H7 (cell line): ENCODE results near the gene ANAPC13. TPM values are rescaled to one million over a fixed set of nuclear protein-coding genes. Genes with fewer than 3 reads are reported as not detected.

Experiments
- DNase-seq: peaks from one replicate; pipeline ENCODE4 v3.0.0; 2012
- H3K27me3 ChIP-seq: 2 replicates; pipeline ENCODE4 v1.6.0; 2011; ENCODE audit warnings: mild to moderate bottlenecking, low read length; ENCODE audit not compliant: control insufficient read depth, insufficient read depth
- H3K36me3 ChIP-seq: replicated peaks from 2 replicates; pipeline ENCODE4 v1.5.1; 2011; ENCODE audit warnings: low read length; ENCODE audit not compliant: control insufficient read depth, insufficient read depth
- H3K4me3 ChIP-seq: 2 replicates; pipeline ENCODE4 v1.5.1; 2011; ENCODE audit warnings: low read depth, mild to moderate bottlenecking, control low read depth, low read length, moderate library complexity; ENCODE audit not compliant: insufficient read depth
- total RNA-seq: library from RNA; depleted of rRNA; stranded (reverse); fragments of >200 nt; shearing (Covaris generic); gene quantifications from 2 replicates; pipeline ENCODE4 v1.2.3, GENCODE V29; 2014

The ANAPC13 gene
- total RNA-seq, 1 experiment from 2014 or later: 44.7 TPM

- H3K27me3 ChIP-seq: no peaks in the 10 kb centered on the region
- no peak overlapping the region for H3K4me3 ChIP-seq
- no peak for DNase-seq
- H3K36me3 ChIP-seq: no peaks in the 10 kb centered on the region
These were observed 10.8 kb upstream of the ANAPC13 start for GRCh38 chr3:134496471-134497071.

DNA sequence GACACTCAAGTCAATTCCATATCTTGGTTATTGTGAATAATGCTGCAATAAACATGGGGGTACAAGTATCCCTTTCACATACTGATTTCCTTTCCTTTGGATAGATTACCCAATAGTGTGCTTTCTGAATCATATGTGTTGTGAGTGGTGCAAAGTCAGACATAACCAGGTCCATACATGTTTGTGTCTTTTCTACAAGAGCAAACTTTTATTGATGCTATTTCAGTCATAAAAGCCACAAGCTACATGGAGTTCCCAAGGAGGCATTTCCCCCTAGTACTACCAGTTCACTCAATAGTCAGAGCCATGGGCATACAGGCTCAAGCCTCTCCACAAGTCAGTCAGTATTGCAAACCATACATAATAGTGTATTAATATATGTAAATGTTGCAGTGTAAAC, 10.2 kb upstream of the ANAPC13 start:
- Histone ChIP-seq H3K36me3 (no peaks in the 10 kb centered on the region), H3K27me3 (no peaks in the 10 kb centered on the region), H3K4me3 (no peak overlapping the region)
- no peak for DNase-seq

- no peaks in the 10 kb centered on the region for H3K27me3 ChIP-seq
- no peak overlapping the region for H3K4me3 ChIP-seq
- DNase-seq: no peak
- H3K36me3 ChIP-seq: no peaks in the 10 kb centered on the region
These were observed 8.7 kb upstream of the ANAPC13 start for GRCh38 chr3:134494495-134494894.

- Histone ChIP-seq H3K4me3 (no peak overlapping the region), H3K36me3 (peaks cover 1% of the 10 kb centered on the region)
- no peak for DNase-seq
These were observed 1.6 kb upstream of the ANAPC13 start for GRCh38 chr3:134487406-134487805.

DNA sequence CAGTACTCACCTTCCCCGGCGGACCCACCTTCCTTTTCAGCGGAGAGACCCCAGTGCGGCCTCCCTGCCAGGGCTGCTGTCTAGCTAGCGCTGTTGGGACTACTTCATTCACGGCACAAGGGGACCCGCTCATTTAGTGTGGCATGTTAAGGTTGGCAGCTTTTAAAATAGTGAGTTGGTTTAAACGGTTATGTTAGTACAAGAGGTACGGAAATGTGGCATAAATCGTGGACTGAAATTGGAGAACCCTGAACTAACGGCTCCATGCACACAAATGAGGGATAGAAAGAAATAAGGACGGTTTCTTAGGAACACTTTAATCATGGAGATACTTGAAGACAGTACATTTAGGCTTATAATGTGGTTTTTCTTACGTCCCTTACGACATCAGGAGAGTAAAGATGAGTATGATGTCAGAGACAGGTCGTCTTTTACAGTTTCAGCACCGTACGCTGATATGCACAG, 824 bp upstream of the ANAPC13 start:
- Histone ChIP-seq H3K27me3 (no peaks in the 10 kb centered on the region), H3K36me3 (peaks cover 4% of the 10 kb centered on the region), H3K4me3 (peak overlapping the region; percentile 80)
- no peak for DNase-seq

More at GRCh38 chr3:134487406-134487805, 1.6 kb upstream of the ANAPC13 start:
- H3K27me3 ChIP-seq: no peaks in the 10 kb centered on the region

- peak; percentile 56 for DNase-seq
- H3K4me3 ChIP-seq: peak overlapping the region; percentile 80
- no peaks in the 10 kb centered on the region for H3K27me3 ChIP-seq
These were observed 589 bp downstream of the ANAPC13 start for GRCh38 chr3:134485075-134485717.

GRCh38 chr3:134483195-134483900, 2.4 kb downstream of the ANAPC13 start:
- no peak for DNase-seq
- no peaks in the 10 kb centered on the region for H3K27me3 ChIP-seq
- no peak overlapping the region for H3K4me3 ChIP-seq
- H3K36me3 ChIP-seq: peaks cover 19% of the 10 kb centered on the region

More at GRCh38 chr3:134485075-134485717, 589 bp downstream of the ANAPC13 start:
- peaks cover 13% of the 10 kb centered on the region for H3K36me3 ChIP-seq

DNA sequence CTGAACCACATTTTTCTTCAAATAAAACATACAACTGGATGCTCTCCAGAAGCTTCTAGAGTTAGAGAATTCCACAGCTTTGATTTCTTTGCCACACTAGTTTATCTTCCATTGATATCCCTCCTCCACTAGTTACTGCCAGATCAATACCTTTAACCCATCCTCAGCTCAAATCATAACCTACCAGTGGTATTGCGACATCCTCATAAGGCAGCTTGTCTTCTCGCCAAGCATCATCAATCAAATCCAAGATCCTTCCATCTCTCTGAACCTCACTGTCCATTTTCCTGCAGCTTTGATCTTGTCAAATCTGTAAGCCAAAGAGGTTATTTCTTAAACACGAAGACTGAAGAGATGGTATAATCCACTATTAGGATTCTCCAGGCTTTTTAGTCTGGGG, 3.2 kb downstream of the ANAPC13 start:
- Histone ChIP-seq H3K4me3 (no peak overlapping the region), H3K36me3 (peaks cover 25% of the 10 kb centered on the region)

DNA sequence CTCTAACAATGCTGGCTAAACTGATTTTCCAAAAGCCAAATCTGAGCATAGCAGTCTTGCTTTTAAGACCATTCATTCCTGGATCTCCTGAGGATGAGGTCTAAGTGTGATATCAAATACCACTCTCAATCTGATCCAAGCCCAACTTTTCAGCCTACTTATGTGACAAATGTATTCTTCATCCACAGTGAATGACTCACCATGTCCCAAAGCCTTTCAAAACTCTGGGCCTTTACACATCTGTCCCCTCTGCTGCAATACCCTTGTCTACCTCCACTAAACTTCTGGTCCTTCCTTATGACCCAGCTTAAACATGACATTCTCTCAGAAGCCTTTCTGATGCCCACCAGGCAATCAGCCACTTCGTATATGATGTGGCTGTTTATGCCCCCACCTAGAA, 4.6 kb downstream of the ANAPC13 start:
- DNase-seq: no peak
- no peaks in the 10 kb centered on the region for H3K27me3 ChIP-seq
- no peak overlapping the region for H3K4me3 ChIP-seq
- H3K36me3 ChIP-seq: peaks cover 33% of the 10 kb centered on the region

More for the DNA sequence above, 3.2 kb downstream of the ANAPC13 start:
- H3K27me3 ChIP-seq: no peaks in the 10 kb centered on the region
- no peak for DNase-seq

- H3K36me3 ChIP-seq: peaks cover 33% of the 10 kb centered on the region
- no peaks in the 10 kb centered on the region for H3K27me3 ChIP-seq
- DNase-seq: no peak
- H3K4me3 ChIP-seq: no peak overlapping the region
These were observed 5.2 kb downstream of the ANAPC13 start for GRCh38 chr3:134480546-134480945.

DNA sequence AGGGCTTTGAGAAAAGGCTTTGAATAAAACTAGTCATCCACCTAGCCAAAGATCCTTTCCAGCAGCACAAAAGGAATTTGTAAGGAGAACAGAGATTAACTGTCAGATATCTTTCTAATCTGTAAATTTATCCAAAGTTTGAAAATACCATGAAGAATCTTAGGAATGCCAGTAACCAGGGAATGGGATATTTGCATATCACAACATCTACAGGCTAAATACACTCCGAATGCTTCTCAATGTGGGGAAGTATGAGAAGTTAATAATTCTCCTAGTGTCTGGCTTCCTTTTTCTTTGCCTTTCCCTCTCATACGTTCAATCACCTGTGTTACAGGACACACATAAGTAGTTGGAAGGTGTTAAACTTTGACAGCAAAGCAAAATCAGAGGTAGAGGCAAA, 7.8 kb downstream of the ANAPC13 start:
- DNase-seq: no peak
- no peaks in the 10 kb centered on the region for H3K27me3 ChIP-seq
- no peak overlapping the region for H3K4me3 ChIP-seq
- peaks cover 33% of the 10 kb centered on the region for H3K36me3 ChIP-seq

DNA sequence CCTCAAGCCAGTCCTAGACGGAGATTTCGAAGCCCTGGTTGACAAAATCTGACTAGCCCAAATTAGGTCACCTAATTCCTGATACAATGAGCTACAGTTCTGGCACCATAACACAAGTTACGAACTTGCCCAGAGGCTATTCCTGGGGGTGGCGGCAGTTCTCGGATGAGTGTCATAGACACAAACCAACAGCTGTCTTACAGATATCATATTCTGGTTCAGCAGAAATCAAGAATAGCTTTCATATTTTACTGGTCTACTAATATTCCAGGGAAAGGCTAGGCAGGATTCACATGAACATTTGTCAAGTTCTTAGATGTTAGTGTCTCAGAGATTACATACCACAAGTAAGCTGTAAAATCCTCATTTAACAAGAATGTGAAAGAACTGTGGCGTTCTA, 8.8 kb downstream of the ANAPC13 start:
- Histone ChIP-seq H3K27me3 (no peaks in the 10 kb centered on the region), H3K36me3 (peaks cover 30% of the 10 kb centered on the region)
- DNase-seq: no peak

DNA sequence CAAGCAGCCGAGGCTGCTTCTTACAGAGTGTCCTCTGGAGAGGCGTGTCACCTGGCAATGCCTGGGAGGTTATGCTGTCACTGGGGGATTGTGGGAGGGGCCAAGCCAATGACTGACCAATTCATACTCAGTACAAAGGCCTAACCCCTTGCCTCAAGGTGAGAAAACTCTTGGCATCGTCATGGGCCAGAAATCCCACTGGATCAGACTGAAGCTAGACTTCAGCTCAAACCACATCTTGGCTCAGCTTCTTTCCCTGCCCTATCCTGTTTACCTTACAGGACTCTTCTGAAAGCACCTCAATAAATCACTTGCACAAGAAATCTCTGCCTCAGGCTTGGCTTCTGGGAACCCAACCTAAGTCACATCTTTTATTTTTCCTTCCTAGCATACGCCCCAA, 9.5 kb downstream of the ANAPC13 start:
- DNase-seq: no peak
- Histone ChIP-seq H3K36me3 (peaks cover 28% of the 10 kb centered on the region), H3K27me3 (no peaks in the 10 kb centered on the region), H3K4me3 (no peak overlapping the region)

More for the DNA sequence above, 8.8 kb downstream of the ANAPC13 start:
- no peak overlapping the region for H3K4me3 ChIP-seq

- H3K36me3 ChIP-seq: peaks cover 20% of the 10 kb centered on the region
- no peak for DNase-seq
- no peak overlapping the region for H3K4me3 ChIP-seq
- H3K27me3 ChIP-seq: no peaks in the 10 kb centered on the region
These were observed 10.8 kb downstream of the ANAPC13 start for GRCh38 chr3:134474956-134475355.
